ENCODE data around the gene MME. TPM values are rescaled to one million over a fixed set of nuclear protein-coding genes. Genes with fewer than 3 reads are reported as not detected.

Gene MME
- total and polyA plus RNA-seq, 4 experiments from 2014 or later = 0.26 to 2.1 TPM; not detected in 2

- DNase-seq = no peak
- no peaks in the 10 kb centered on the region for H3K27me3 ChIP-seq (ENCODE audit: insufficient read depth, low read length)
- Mint-ChIP-seq H3K36me3 (no peaks in the 10 kb centered on the region), H3K27me3 (no peaks in the 10 kb centered on the region), H3K27ac (no peak overlapping the region), H3K4me1 (peaks cover 0 to 4% (median 0%) of the 10 kb centered on the region in 4 donors), H3K4me3 (no peak overlapping the region), H3K9me3 (peaks cover 0 to 3% (median 0%) of the 10 kb centered on the region in 8 donors)
- H3K27ac ChIP-seq (ENCODE audit: low read depth, low read length) = no peak overlapping the region
- H3K9me3 ChIP-seq (ENCODE audit: control insufficient read depth in 1 of 2, low read length in 2 of 2) = no peaks in the 10 kb centered on the region
- H3K36me3 ChIP-seq (ENCODE audit: insufficient read depth, low read length) = no peaks in the 10 kb centered on the region
- intact Hi-C loops (cut with micrococcal nuclease) = no loop called here
- no peak overlapping the region for H3K4me3 ChIP-seq (ENCODE audit: low read length in 2 of 2)
- POLR2A ChIA-PET (ENCODE audit: partially characterized antibody) = no interaction called here
- no peaks in the 10 kb centered on the region for H3K4me1 ChIP-seq (ENCODE audit: insufficient read depth, low read length)
- CTCF ChIA-PET (ENCODE audit: partially characterized antibody) = no interaction called here
Observed at GRCh38 chr3:155159301-155159700, 79.2 kb downstream of the MME start.

GRCh38 chr3:155161640-155162292 lies 81.6 kb downstream of the MME start:
- no peaks in the 10 kb centered on the region for H3K9me3 ChIP-seq (ENCODE audit: control insufficient read depth in 1 of 2, low read length in 2 of 2)
- Mint-ChIP-seq H3K27me3 (no peaks in the 10 kb centered on the region), H3K9me3 (peaks cover 0 to 3% (median 0%) of the 10 kb centered on the region in 8 donors), H3K36me3 (no peaks in the 10 kb centered on the region), H3K27ac (no peak overlapping the region), H3K4me1 (no peaks in the 10 kb centered on the region), H3K4me3 (no peak overlapping the region)
- DNase-seq = no peak
- H3K4me1 ChIP-seq (ENCODE audit: insufficient read depth, low read length) = no peaks in the 10 kb centered on the region
- H3K27me3 ChIP-seq (ENCODE audit: insufficient read depth, low read length) = no peaks in the 10 kb centered on the region
- H3K4me3 ChIP-seq (ENCODE audit: low read length in 2 of 2) = no peak overlapping the region
- ChIA-PET CTCF (ENCODE audit: partially characterized antibody) (no interaction called here), POLR2A (ENCODE audit: partially characterized antibody) (no interaction called here)
- intact Hi-C loops (cut with micrococcal nuclease) = no loop called here
- no peaks in the 10 kb centered on the region for H3K36me3 ChIP-seq (ENCODE audit: insufficient read depth, low read length)
- no peak overlapping the region for H3K27ac ChIP-seq (ENCODE audit: low read depth, low read length)

- no peak overlapping the region for H3K4me3 ChIP-seq (ENCODE audit: low read length in 2 of 2)
- no peaks in the 10 kb centered on the region for H3K4me1 ChIP-seq (ENCODE audit: insufficient read depth, low read length)
- no peaks in the 10 kb centered on the region for H3K27me3 ChIP-seq (ENCODE audit: insufficient read depth, low read length)
- H3K9me3 ChIP-seq (ENCODE audit: control insufficient read depth in 1 of 2, low read length in 2 of 2) = no peaks in the 10 kb centered on the region
- H3K9me3 Mint-ChIP-seq = peaks cover 0 to 2% (median 0%) of the 10 kb centered on the region in 8 donors
- no peaks in the 10 kb centered on the region for H3K27me3 Mint-ChIP-seq
- no peaks in the 10 kb centered on the region for H3K36me3 ChIP-seq (ENCODE audit: insufficient read depth, low read length)
- ChIA-PET POLR2A (ENCODE audit: partially characterized antibody) (no interaction called here), CTCF (ENCODE audit: partially characterized antibody) (no interaction called here)
- no peak overlapping the region for H3K27ac Mint-ChIP-seq
- no peak overlapping the region for H3K4me3 Mint-ChIP-seq
- DNase-seq = no peak
- intact Hi-C loops (cut with micrococcal nuclease) = no loop called here
- H3K27ac ChIP-seq (ENCODE audit: low read depth, low read length) = no peak overlapping the region
- no peaks in the 10 kb centered on the region for H3K4me1 Mint-ChIP-seq
- H3K36me3 Mint-ChIP-seq = no peaks in the 10 kb centered on the region
Observed at GRCh38 chr3:155164306-155164705, 84.2 kb downstream of the MME start.

GRCh38 chr3:155166441-155166840 lies 86.3 kb downstream of the MME start:
- Histone ChIP-seq H3K4me3 (ENCODE audit: low read length in 2 of 2) (no peak overlapping the region), H3K27me3 (ENCODE audit: insufficient read depth, low read length) (no peaks in the 10 kb centered on the region), H3K9me3 (ENCODE audit: control insufficient read depth in 1 of 2, low read length in 2 of 2) (no peaks in the 10 kb centered on the region), H3K27ac (ENCODE audit: low read depth, low read length) (no peak overlapping the region), H3K4me1 (ENCODE audit: insufficient read depth, low read length) (no peaks in the 10 kb centered on the region), H3K36me3 (ENCODE audit: insufficient read depth, low read length) (no peaks in the 10 kb centered on the region)
- H3K4me3 Mint-ChIP-seq = no peak overlapping the region
- H3K27me3 Mint-ChIP-seq = no peaks in the 10 kb centered on the region
- intact Hi-C loops (cut with micrococcal nuclease) = no loop called here
- CTCF ChIA-PET (ENCODE audit: partially characterized antibody) = no interaction called here
- H3K36me3 Mint-ChIP-seq = no peaks in the 10 kb centered on the region
- no peak overlapping the region for H3K27ac Mint-ChIP-seq
- peaks cover 0 to 3% (median 0%) of the 10 kb centered on the region in 8 donors for H3K9me3 Mint-ChIP-seq
- no peaks in the 10 kb centered on the region for H3K4me1 Mint-ChIP-seq
- DNase-seq = no peak
- POLR2A ChIA-PET (ENCODE audit: partially characterized antibody) = no interaction called here

GRCh38 chr3:155169197-155169596 lies 89.1 kb downstream of the MME start:
- Mint-ChIP-seq H3K27me3 (no peaks in the 10 kb centered on the region), H3K36me3 (no peaks in the 10 kb centered on the region), H3K4me3 (no peak overlapping the region), H3K4me1 (no peaks in the 10 kb centered on the region), H3K9me3 (peaks cover 0 to 6% (median 0%) of the 10 kb centered on the region in 8 donors), H3K27ac (no peak overlapping the region)
- Histone ChIP-seq H3K4me3 (ENCODE audit: low read length in 2 of 2) (no peak overlapping the region), H3K27me3 (ENCODE audit: insufficient read depth, low read length) (no peaks in the 10 kb centered on the region), H3K27ac (ENCODE audit: low read depth, low read length) (no peak overlapping the region), H3K4me1 (ENCODE audit: insufficient read depth, low read length) (no peaks in the 10 kb centered on the region), H3K36me3 (ENCODE audit: insufficient read depth, low read length) (no peaks in the 10 kb centered on the region), H3K9me3 (ENCODE audit: control insufficient read depth in 1 of 2, low read length in 2 of 2) (no peaks in the 10 kb centered on the region)
- intact Hi-C loops (cut with micrococcal nuclease) = no loop called here
- ChIA-PET CTCF (ENCODE audit: partially characterized antibody) (no interaction called here), POLR2A (ENCODE audit: partially characterized antibody) (no interaction called here)
- no peak for DNase-seq

GRCh38 chr3:155173771-155174170 lies 93.7 kb downstream of the MME start:
- Histone ChIP-seq H3K9me3 (ENCODE audit: control insufficient read depth in 1 of 2, low read length in 2 of 2) (no peaks in the 10 kb centered on the region), H3K4me3 (ENCODE audit: low read length in 2 of 2) (no peak overlapping the region), H3K27me3 (ENCODE audit: insufficient read depth, low read length) (no peaks in the 10 kb centered on the region), H3K36me3 (ENCODE audit: insufficient read depth, low read length) (no peaks in the 10 kb centered on the region), H3K4me1 (ENCODE audit: insufficient read depth, low read length) (no peaks in the 10 kb centered on the region), H3K27ac (ENCODE audit: low read depth, low read length) (no peak overlapping the region)
- Mint-ChIP-seq H3K4me3 (no peak overlapping the region), H3K36me3 (no peaks in the 10 kb centered on the region), H3K9me3 (peaks cover 0 to 6% (median 0%) of the 10 kb centered on the region in 8 donors), H3K27ac (no peak overlapping the region), H3K27me3 (no peaks in the 10 kb centered on the region), H3K4me1 (no peaks in the 10 kb centered on the region)
- no peak for DNase-seq
- POLR2A ChIA-PET (ENCODE audit: partially characterized antibody) = no interaction called here
- intact Hi-C loops (cut with micrococcal nuclease) = no loop called here
- CTCF ChIA-PET (ENCODE audit: partially characterized antibody) = no interaction called here

- ChIA-PET CTCF (ENCODE audit: partially characterized antibody) (no interaction called here), POLR2A (ENCODE audit: partially characterized antibody) (no interaction called here)
- Mint-ChIP-seq H3K27ac (no peak overlapping the region), H3K36me3 (no peaks in the 10 kb centered on the region), H3K4me1 (no peaks in the 10 kb centered on the region), H3K9me3 (peaks cover 0 to 2% (median 0%) of the 10 kb centered on the region in 8 donors), H3K27me3 (no peaks in the 10 kb centered on the region), H3K4me3 (no peak overlapping the region)
- intact Hi-C loops (cut with micrococcal nuclease) = no loop called here
- Histone ChIP-seq H3K4me1 (ENCODE audit: insufficient read depth, low read length) (no peaks in the 10 kb centered on the region), H3K27me3 (ENCODE audit: insufficient read depth, low read length) (no peaks in the 10 kb centered on the region), H3K36me3 (ENCODE audit: insufficient read depth, low read length) (no peaks in the 10 kb centered on the region), H3K9me3 (ENCODE audit: control insufficient read depth in 1 of 2, low read length in 2 of 2) (no peaks in the 10 kb centered on the region), H3K27ac (ENCODE audit: low read depth, low read length) (no peak overlapping the region), H3K4me3 (ENCODE audit: low read length in 2 of 2) (no peak overlapping the region)
- DNase-seq = no peak
Observed at GRCh38 chr3:155178810-155179436, 98.8 kb downstream of the MME start.
